Astrocyte (in vitro differentiated cells and primary cell): ENCODE data around the gene DLX6. TPM values are rescaled to one million over a fixed set of nuclear protein-coding genes. Genes with fewer than 3 reads are reported as not detected.

Source experiments
- DNase-seq: peaks from one replicate; pipeline ENCODE4 v3.0.0-alpha.2; 2010; ENCODE audit warnings: low read depth
- FAIRE-seq: peaks from 2 replicates; lab custom pipeline; 2011; peaks lifted over from hg19 to GRCh38; lab: Jason Lieb, UNC
- H2AFZ ChIP-seq: 2 replicates; pipeline ENCODE4 v1.6.0; 2012; ENCODE audit warnings: low read depth, low read length, inconsistent platforms
- H3K27ac ChIP-seq: 2 replicates; pipeline ENCODE4 v1.5.1; 2011; ENCODE audit warnings: low read depth, low read length, inconsistent platforms
- H3K27me3 ChIP-seq: 2 replicates; pipeline ENCODE4 v1.6.0; 2011; ENCODE audit warnings: low read length, inconsistent platforms; ENCODE audit not compliant: insufficient read depth
- H3K36me3 ChIP-seq: 2 replicates; pipeline ENCODE4 v1.5.1; 2011; ENCODE audit warnings: low read length, inconsistent platforms; ENCODE audit not compliant: insufficient read depth
- H3K4me1 ChIP-seq: 2 replicates; pipeline ENCODE4 v1.5.1; 2011; ENCODE audit warnings: low read length, inconsistent platforms; ENCODE audit not compliant: insufficient read depth
- H3K4me2 ChIP-seq: 2 replicates; pipeline ENCODE4 v1.6.0; 2012; ENCODE audit warnings: low read length, inconsistent platforms
- H3K4me3 ChIP-seq: 2 replicates; pipeline ENCODE4 v1.5.1; 2011; ENCODE audit warnings: low read depth, mild to moderate bottlenecking, low read length, inconsistent platforms; ENCODE audit not compliant: insufficient read depth
- H3K79me2 ChIP-seq: 2 replicates; pipeline ENCODE4 v1.6.0; 2012; ENCODE audit warnings: mild to moderate bottlenecking, low read length, inconsistent platforms; ENCODE audit not compliant: insufficient read depth
- H3K9ac ChIP-seq: 2 replicates; pipeline ENCODE4 v1.6.0; 2012; ENCODE audit warnings: mild to moderate bottlenecking, low read length, inconsistent platforms
- H3K9me3 ChIP-seq: 2 replicates; pipeline ENCODE4 v1.5.1; 2012; ENCODE audit warnings: low read depth, mild to moderate bottlenecking, low read length, inconsistent platforms; ENCODE audit not compliant: insufficient read depth
- H4K20me1 ChIP-seq: 2 replicates; pipeline ENCODE4 v1.6.0; 2012; ENCODE audit warnings: low read length, inconsistent platforms; ENCODE audit not compliant: insufficient read depth
- H3K27ac Mint-ChIP-seq: one replicate; pipeline ENCODE4 v1.8.0; 2021; ENCODE audit warnings: mild to moderate bottlenecking, mixed read lengths; ENCODE audit not compliant: unreplicated experiment
- H3K27me3 Mint-ChIP-seq: one replicate; pipeline ENCODE4 v1.8.0; 2021; ENCODE audit warnings: low read depth, mixed read lengths; ENCODE audit not compliant: unreplicated experiment
- H3K36me3 Mint-ChIP-seq: one replicate; pipeline ENCODE4 v1.8.0; 2021; ENCODE audit warnings: low read depth, mixed read lengths; ENCODE audit not compliant: unreplicated experiment
- H3K4me1 Mint-ChIP-seq: one replicate; pipeline ENCODE4 v1.8.0; 2021; ENCODE audit warnings: low read depth, mixed read lengths; ENCODE audit not compliant: unreplicated experiment
- H3K4me3 Mint-ChIP-seq: one replicate; pipeline ENCODE4 v1.8.0; 2021; ENCODE audit warnings: mild to moderate bottlenecking, moderate library complexity, mixed read lengths; ENCODE audit not compliant: unreplicated experiment
- H3K9me3 Mint-ChIP-seq: one replicate; pipeline ENCODE4 v1.8.0; 2021; ENCODE audit warnings: mild to moderate bottlenecking, mixed read lengths; ENCODE audit not compliant: unreplicated experiment
- CTCF ChIP-seq: IDR thresholded peaks from 2 replicates; pipeline ENCODE4 v1.5.1; 2011; ENCODE audit warnings: low read depth, mild to moderate bottlenecking, inconsistent platforms, low read length, moderate library complexity; ENCODE audit not compliant: insufficient read depth
- EZH2 ChIP-seq: IDR thresholded peaks from 2 replicates; pipeline ENCODE4 v1.6.1; 2012; ENCODE audit warnings: mild to moderate bottlenecking, low read length, inconsistent platforms; ENCODE audit not compliant: insufficient read depth
- total RNA-seq: library from RNA; stranded (reverse); gene quantifications from 2 replicates; pipeline ENCODE4 v1.2.1, GENCODE V29; 2021

DLX6 gene
- total RNA-seq, 1 donor from 2014 or later: 0.25 TPM

GRCh38 chr7:97006816-97007582, 1.6 kb downstream of the DLX6 start:
- no peaks in the 10 kb centered on the region for H4K20me1 ChIP-seq
- no peak overlapping the region for H3K27ac ChIP-seq
- H3K27me3 ChIP-seq: peaks cover 87% of the 10 kb centered on the region
- H3K4me1 ChIP-seq: no peaks in the 10 kb centered on the region
- no peaks in the 10 kb centered on the region for H3K36me3 ChIP-seq
- Mint-ChIP-seq H3K9me3 (peaks cover 15% of the 10 kb centered on the region), H3K4me1 (no peaks in the 10 kb centered on the region), H3K27ac (peak overlapping the region; percentile 66), H3K27me3 (peaks cover 86% of the 10 kb centered on the region), H3K36me3 (peaks cover 2% of the 10 kb centered on the region), H3K4me3 (peak overlapping the region; percentile 14)
- no peak for FAIRE-seq
- H3K4me2 ChIP-seq: no peak overlapping the region
- no peaks in the 10 kb centered on the region for H3K79me2 ChIP-seq
- DNase-seq: no peak
- H2AFZ ChIP-seq: no peak overlapping the region
- H3K9me3 ChIP-seq: peaks cover 9% of the 10 kb centered on the region
- no peak overlapping the region for H3K4me3 ChIP-seq
- TF ChIP-seq EZH2 (no peak), CTCF (no peak)
- H3K9ac ChIP-seq: no peak overlapping the region

GRCh38 chr7:97007583-97007861, 2.2 kb downstream of the DLX6 start:
- FAIRE-seq: no peak
- Histone ChIP-seq H3K4me3 (no peak overlapping the region), H3K9ac (no peak overlapping the region), H2AFZ (no peak overlapping the region), H3K36me3 (no peaks in the 10 kb centered on the region), H4K20me1 (no peaks in the 10 kb centered on the region), H3K9me3 (peaks cover 4% of the 10 kb centered on the region), H3K27me3 (peaks cover 87% of the 10 kb centered on the region), H3K4me1 (no peaks in the 10 kb centered on the region), H3K79me2 (no peaks in the 10 kb centered on the region), H3K4me2 (no peak overlapping the region), H3K27ac (no peak overlapping the region)
- Mint-ChIP-seq H3K4me3 (no peak overlapping the region), H3K27me3 (peaks cover 86% of the 10 kb centered on the region), H3K9me3 (peaks cover 12% of the 10 kb centered on the region), H3K4me1 (no peaks in the 10 kb centered on the region), H3K27ac (no peak overlapping the region), H3K36me3 (peaks cover 2% of the 10 kb centered on the region)
- no peak for DNase-seq
- TF ChIP-seq EZH2 (no peak), CTCF (no peak)

GRCh38 chr7:97008275-97008917, 3.0 kb downstream of the DLX6 start:
- H3K36me3 Mint-ChIP-seq: no peaks in the 10 kb centered on the region
- H3K4me1 ChIP-seq: no peaks in the 10 kb centered on the region

More at GRCh38 chr7:97008275-97008917, 3.0 kb downstream of the DLX6 start:
- FAIRE-seq: no peak
- Histone ChIP-seq H3K27me3 (peaks cover 86% of the 10 kb centered on the region), H2AFZ (no peak overlapping the region), H3K4me3 (no peak overlapping the region), H3K27ac (no peak overlapping the region), H3K9ac (no peak overlapping the region), H3K36me3 (no peaks in the 10 kb centered on the region), H4K20me1 (no peaks in the 10 kb centered on the region), H3K9me3 (peaks cover 3% of the 10 kb centered on the region), H3K79me2 (no peaks in the 10 kb centered on the region), H3K4me2 (no peak overlapping the region)
- no peak for DNase-seq
- H3K4me1 Mint-ChIP-seq: no peaks in the 10 kb centered on the region
- peaks cover 9% of the 10 kb centered on the region for H3K9me3 Mint-ChIP-seq
- no peak overlapping the region for H3K4me3 Mint-ChIP-seq
- no peak for TF ChIP-seq CTCF
- TF ChIP-seq EZH2: no peak
- no peak overlapping the region for H3K27ac Mint-ChIP-seq
- H3K27me3 Mint-ChIP-seq: peaks cover 86% of the 10 kb centered on the region
